ENCODE data around the gene JPT2.

Gene JPT2

GRCh38 chr16:1651094-1651973 is 26.7 kb upstream of the JPT2 start:
- DNase-seq (ENCODE audit: low read depth), result peak; percentile 14
- TF ChIP-seq CTCF (IDR thresholded peaks at IDR 0.05; ENCODE audit: low read length, missing control alignments), result no peak
- H3K4me3 ChIP-seq (replicated peaks; ENCODE audit: low read depth, low read length), result no peak overlapping the region

GRCh38 chr16:1651974-1652312 is 26.1 kb upstream of the JPT2 start:
- no peak overlapping the region for H3K4me3 ChIP-seq (replicated peaks; ENCODE audit: low read depth, low read length)
- no peak for TF ChIP-seq CTCF (IDR thresholded peaks at IDR 0.05; ENCODE audit: low read length, missing control alignments)
- DNase-seq (ENCODE audit: low read depth), result no peak

GRCh38 chr16:1653023-1653422 is 25.1 kb upstream of the JPT2 start:
- TF ChIP-seq CTCF (IDR thresholded peaks at IDR 0.05; ENCODE audit: low read length, missing control alignments), result no peak
- no peak for DNase-seq (ENCODE audit: low read depth)
- H3K4me3 ChIP-seq (replicated peaks; ENCODE audit: low read depth, low read length), result no peak overlapping the region

- no peak for TF ChIP-seq CTCF (IDR thresholded peaks at IDR 0.05; ENCODE audit: low read length, missing control alignments)
- no peak overlapping the region for H3K4me3 ChIP-seq (replicated peaks; ENCODE audit: low read depth, low read length)
- DNase-seq (ENCODE audit: low read depth), result no peak
Observed at GRCh38 chr16:1654505-1655268, 23.4 kb upstream of the JPT2 start.

GRCh38 chr16:1655269-1655807 is 22.7 kb upstream of the JPT2 start:
- no peak for TF ChIP-seq CTCF (IDR thresholded peaks at IDR 0.05; ENCODE audit: low read length, missing control alignments)
- H3K4me3 ChIP-seq (replicated peaks; ENCODE audit: low read depth, low read length), result no peak overlapping the region
- no peak for DNase-seq (ENCODE audit: low read depth)

GRCh38 chr16:1655909-1656807 is 21.9 kb upstream of the JPT2 start:
- no peak overlapping the region for H3K4me3 ChIP-seq (replicated peaks; ENCODE audit: low read depth, low read length)
- no peak for DNase-seq (ENCODE audit: low read depth)
- no peak for TF ChIP-seq CTCF (IDR thresholded peaks at IDR 0.05; ENCODE audit: low read length, missing control alignments)

Data from fibroblast of pulmonary artery (primary cell).